PC-9 (cell line): ENCODE data around the gene HID1.

ENCODE experiments used
- CTCF ChIP-seq: fragments of 200-600 bp; sonication (generic); conservative IDR thresholded peaks from 2 replicates; pipeline ENCODE4 v1.6.1; 2017; ENCODE audit warnings: mixed run types, antibody characterized with exemption, mild to moderate bottlenecking, moderate library complexity
- EZH2 ChIP-seq: fragments of 200-600 bp; sonication (generic); IDR thresholded peaks from 2 replicates; pipeline ENCODE4 v1.8.0; 2017; ENCODE audit warnings: antibody characterized with exemption, low read depth

- TF ChIP-seq CTCF (peak; percentile 91), EZH2 (no peak)
These were observed 10.8 kb downstream of the HID1 start for GRCh38 chr17:74961657-74962350.
